Measurements from ENCODE around the gene SPDYE18.
"Not testable (repeated sequence)": the region's sequence is repeated elsewhere in the genome, so short reads cannot be mapped to it uniquely, and the experiment has no call there.

SPDYE18 gene, protein sequence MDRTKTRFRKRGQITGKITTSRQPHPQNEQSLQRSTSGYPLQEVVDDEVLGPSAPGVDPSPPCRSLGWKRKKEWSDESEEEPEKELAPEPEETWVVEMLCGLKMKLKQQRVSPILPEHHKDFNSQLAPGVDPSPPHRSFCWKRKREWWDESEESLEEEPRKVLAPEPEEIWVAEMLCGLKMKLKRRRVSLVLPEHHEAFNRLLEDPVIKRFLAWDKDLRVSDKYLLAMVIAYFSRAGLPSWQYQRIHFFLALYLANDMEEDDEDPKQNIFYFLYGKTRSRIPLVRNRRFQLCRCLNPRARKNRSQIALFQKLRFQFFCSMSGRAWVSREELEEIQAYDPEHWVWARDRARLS

GRCh38 chr7:77062557-77062956 lies at the start of gene SPDYE18:
TSS of gene SPDYE18 (minus strand) at chr7:77062558. CDS start at chr7:77060512, 2,046 bp downstream.
- in situ Hi-C loops (cut with HindIII; ENCODE audit: low sequenced_read_pairs), result not testable (repeated sequence)

- in situ Hi-C loops (cut with HindIII; ENCODE audit: low sequenced_read_pairs), result not testable (repeated sequence)
Measured at GRCh38 chr7:77108362-77108761, 46.0 kb upstream of the SPDYE18 start.

- in situ Hi-C loops (cut with HindIII; ENCODE audit: low sequenced_read_pairs), result not testable (repeated sequence)
Measured at GRCh38 chr7:77107659-77108058, 45.3 kb upstream of the SPDYE18 start.

GRCh38 chr7:77105904-77106303 lies 43.5 kb upstream of the SPDYE18 start:
- in situ Hi-C loops (cut with HindIII; ENCODE audit: low sequenced_read_pairs), result not testable (repeated sequence)

- in situ Hi-C loops (cut with HindIII; ENCODE audit: low sequenced_read_pairs), result not testable (repeated sequence)
Measured at GRCh38 chr7:77102671-77103070, 40.3 kb upstream of the SPDYE18 start.

GRCh38 chr7:77101187-77101586 lies 38.8 kb upstream of the SPDYE18 start:
- in situ Hi-C loops (cut with HindIII; ENCODE audit: low sequenced_read_pairs), result not testable (repeated sequence)

GRCh38 chr7:77100501-77100900 lies 38.1 kb upstream of the SPDYE18 start:
- in situ Hi-C loops (cut with HindIII; ENCODE audit: low sequenced_read_pairs), result not testable (repeated sequence)

GRCh38 chr7:77092301-77092700 lies 29.9 kb upstream of the SPDYE18 start:
- in situ Hi-C loops (cut with HindIII; ENCODE audit: low sequenced_read_pairs), result not testable (repeated sequence)

GRCh38 chr7:77082192-77082591 lies 19.8 kb upstream of the SPDYE18 start:
- in situ Hi-C loops (cut with HindIII; ENCODE audit: low sequenced_read_pairs), result not testable (repeated sequence)

GRCh38 chr7:77080236-77080635 lies 17.9 kb upstream of the SPDYE18 start:
- in situ Hi-C loops (cut with HindIII; ENCODE audit: low sequenced_read_pairs), result not testable (repeated sequence)

DNA sequence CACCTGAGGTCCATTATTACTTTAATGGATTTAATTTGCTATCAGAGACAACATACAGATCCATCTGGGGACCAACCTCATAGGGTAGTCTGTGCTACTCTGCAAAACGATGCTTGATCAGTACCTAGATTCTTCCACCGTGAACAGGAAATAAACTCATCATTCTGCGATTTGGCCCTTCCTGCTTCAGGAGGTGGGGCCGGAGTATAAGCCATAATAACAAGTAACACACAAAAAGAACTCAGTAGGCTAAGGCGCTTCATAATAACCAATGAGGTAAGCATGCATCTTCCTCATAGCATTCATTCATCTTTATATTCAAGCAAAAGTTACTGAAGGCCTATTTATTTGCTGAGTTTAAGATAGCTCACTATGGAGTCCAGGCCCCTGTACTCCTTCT lies 17.3 kb upstream of the SPDYE18 start:
- in situ Hi-C loops (cut with HindIII; ENCODE audit: low sequenced_read_pairs), result not testable (repeated sequence)

DNA sequence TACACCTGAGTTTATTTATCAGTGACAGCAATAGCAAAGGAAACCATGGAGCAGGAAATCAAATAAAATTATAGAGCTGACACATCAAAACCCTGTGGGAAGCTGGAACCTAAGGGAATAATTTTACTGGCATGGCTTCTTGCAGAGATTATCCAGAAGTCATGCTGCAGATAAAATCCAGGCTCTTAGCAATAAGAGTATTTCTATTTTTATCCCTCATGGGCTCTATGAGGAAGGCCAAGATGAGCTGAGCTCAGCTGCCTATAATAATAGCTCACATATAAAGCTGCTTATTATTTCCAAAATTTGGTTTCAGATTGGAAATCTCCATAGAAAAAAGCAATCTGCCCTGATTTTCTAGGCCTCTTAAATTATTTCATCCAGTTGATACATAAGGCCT lies 16.8 kb upstream of the SPDYE18 start:
- in situ Hi-C loops (cut with HindIII; ENCODE audit: low sequenced_read_pairs), result not testable (repeated sequence)

- in situ Hi-C loops (cut with HindIII; ENCODE audit: low sequenced_read_pairs), result not testable (repeated sequence)
Measured at GRCh38 chr7:77077060-77077459, 14.7 kb upstream of the SPDYE18 start.

DNA sequence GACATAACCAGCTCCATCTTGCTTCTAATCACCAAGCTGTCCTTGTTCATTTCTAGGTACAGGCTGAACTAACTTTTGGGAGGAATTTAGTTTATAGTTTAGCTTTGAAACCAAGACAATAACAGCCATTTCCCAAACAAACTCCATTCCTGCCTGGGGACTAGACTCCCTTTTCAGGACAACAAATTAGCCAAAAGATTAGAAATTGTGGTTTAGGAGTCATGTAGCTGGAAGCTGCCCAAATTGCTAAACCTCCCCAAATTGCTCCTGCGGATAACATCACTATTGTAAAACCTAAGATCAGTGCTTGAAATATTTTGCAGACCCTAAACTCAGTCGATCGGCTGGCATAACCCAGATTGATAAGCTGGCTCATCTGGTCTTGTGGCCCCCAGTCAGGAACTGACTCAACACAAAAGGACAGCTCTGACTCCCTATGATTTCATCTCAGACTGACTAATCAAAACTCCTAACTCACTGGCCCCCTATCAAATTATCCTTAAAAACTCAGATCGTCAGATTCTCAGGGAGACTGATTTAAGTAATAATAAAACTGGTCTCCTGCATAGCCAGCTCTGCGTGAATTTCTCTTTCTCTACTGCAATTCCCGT lies 12.5 kb upstream of the SPDYE18 start:
- in situ Hi-C loops (cut with HindIII; ENCODE audit: low sequenced_read_pairs), result not testable (repeated sequence)

DNA sequence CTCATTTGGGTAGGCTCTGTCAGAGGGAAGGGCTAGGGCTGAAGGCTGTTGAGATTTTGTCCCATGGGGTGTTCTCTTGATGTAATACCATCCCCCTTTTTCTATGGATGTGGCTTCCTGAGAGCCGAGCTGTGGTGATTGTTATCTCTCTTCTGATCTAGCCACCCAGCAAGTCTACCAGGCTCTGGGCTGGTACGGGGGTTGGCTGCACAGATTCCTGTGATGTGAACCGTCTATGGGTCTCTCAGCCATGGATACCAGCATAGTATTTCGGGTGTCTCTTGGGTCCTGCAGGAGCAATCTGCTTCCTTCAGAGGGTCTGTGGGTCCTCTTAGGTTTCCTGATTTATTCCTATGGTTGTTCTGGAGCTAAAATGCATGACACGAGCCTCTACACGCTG lies 8.8 kb upstream of the SPDYE18 start:
- in situ Hi-C loops (cut with HindIII; ENCODE audit: low sequenced_read_pairs), result not testable (repeated sequence)

- in situ Hi-C loops (cut with HindIII; ENCODE audit: low sequenced_read_pairs), result not testable (repeated sequence)
Measured at GRCh38 chr7:77065869-77066268, 3.5 kb upstream of the SPDYE18 start.

GRCh38 chr7:77063732-77064131 lies 1.4 kb upstream of the SPDYE18 start:
- in situ Hi-C loops (cut with HindIII; ENCODE audit: low sequenced_read_pairs), result not testable (repeated sequence)

DNA sequence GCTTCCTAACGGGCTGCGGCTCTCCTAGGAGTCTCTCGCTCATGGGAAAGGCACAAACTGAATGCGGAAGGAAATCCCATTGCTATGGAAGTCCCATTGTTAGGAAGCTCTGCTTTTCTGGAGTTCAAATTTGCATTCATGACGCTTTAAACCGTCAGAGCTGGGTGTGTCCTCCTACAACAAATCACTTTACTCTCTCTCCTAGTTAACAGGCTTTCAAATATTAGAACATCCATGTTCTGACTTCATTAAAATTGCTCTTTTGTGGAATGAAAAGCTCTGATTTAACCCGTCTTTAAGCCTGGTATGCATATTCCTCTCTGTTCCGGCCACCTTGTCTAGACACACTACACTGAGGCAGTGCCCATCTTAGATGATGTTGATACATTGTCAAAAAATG lies 30.1 kb downstream of the SPDYE18 start, which contains the start of gene SPDYE17:
TSS of gene SPDYE17 (minus strand) at position 101 of the 400 bp plus-strand sequence. CDS start 1,791 bp downstream, outside the sequence.
- in situ Hi-C loops (cut with HindIII; ENCODE audit: low sequenced_read_pairs), result not testable (repeated sequence)

DNA sequence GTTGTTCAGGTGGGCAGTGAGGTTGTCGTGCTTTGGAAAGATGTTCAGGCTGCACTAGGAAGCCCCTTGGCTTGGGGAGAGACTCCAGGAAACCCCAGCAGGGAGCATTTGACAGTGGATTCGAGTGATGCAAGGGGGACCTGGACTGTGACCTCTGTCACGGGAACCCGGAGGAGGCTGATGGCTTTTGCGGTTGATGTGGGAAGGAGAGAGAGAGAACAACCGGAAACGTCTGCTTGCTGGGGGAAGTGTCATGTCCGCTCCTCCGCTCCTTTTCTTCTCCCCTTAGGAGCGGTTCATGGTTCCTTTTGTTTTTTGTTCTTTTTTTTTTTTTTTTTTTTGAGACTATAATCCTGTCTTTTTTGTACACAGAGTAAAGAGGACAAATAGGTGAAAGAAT lies 36.0 kb downstream of the SPDYE18 start:
- in situ Hi-C loops (cut with HindIII; ENCODE audit: low sequenced_read_pairs), result not testable (repeated sequence)

DNA sequence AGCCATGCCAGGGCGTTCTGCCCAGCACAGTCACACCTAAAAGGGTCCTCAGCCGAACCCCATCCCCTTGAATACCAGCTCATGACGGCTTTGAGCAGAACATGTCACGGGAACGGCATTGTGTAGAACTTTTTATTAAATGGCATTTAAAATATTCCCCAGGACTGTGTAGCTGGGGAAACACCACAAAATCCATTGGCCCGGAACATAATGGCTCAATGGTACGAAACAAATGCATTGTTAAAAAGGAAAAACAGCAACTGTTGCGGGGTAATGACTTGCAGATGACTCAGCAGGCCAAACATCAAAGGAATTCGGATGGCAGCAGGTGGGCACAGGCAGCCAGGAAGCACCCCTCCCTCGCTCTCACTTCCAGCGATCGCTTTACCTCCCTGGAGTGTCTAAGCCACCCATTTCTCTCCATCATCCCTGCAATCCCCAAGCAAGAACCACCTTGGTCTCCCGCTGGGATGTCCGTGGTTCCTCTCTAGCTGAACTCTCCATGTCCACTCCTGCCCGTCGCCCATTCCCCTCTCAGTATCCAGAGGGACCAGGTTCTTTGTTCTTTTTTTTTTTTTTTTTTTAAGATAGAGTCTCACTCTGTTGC lies 52.2 kb downstream of the SPDYE18 start:
- in situ Hi-C loops (cut with HindIII; ENCODE audit: low sequenced_read_pairs), result not testable (repeated sequence)

DNA sequence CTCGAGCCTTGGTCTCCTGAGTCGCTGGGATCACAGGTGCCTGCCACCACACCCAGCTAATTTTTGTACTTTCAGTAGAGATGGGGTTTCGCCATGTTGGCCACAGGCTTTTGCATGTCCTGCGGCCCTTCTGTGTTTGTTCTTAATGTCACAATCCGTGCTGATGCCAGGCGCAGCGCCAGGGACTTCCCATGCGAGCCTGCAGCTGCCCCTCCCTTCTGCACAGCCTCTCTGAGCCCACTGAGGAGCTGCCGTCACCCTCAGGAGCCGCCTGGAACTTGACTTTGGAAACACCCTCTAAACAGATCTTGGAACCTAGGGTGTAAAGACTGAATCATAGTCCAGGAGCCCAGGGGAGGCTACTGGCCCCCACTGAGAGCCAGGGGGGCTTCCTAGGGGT lies 54.4 kb downstream of the SPDYE18 start:
- in situ Hi-C loops (cut with HindIII; ENCODE audit: low sequenced_read_pairs), result not testable (repeated sequence)
